ENCODE results near the gene MSL1. TPM values are rescaled to one million over a fixed set of nuclear protein-coding genes. Genes with fewer than 3 reads are reported as not detected.

Gene MSL1
- total and polyA plus RNA-seq, 2 of the 13 experiments (the other 11 are each of a cell fraction or from before 2014, with no cell fraction given), result 63.8 to 88.5 TPM

DNA sequence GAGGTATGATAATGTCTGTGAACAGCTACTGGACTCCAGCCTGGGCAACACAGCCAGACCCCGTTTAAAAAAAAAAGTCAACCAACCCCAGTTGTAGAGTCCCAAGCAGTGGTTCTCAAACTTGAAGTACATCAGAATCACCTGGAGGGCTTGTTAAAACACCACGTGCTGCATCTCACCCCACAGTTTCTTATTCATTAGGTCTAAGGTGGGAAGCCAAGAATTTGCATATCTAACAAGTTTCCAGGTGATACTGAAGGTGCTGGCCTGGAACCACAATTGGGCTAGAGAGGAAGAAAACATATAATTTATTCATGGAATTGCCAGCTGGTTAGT is 6.7 kb upstream of the MSL1 start:
- H3K9me3 ChIP-seq (ENCODE audit: low read length), result no peaks in the 10 kb centered on the region
- ATAC-seq (no peak), FAIRE-seq (no peak), DNase-seq (ENCODE audit: low spot score) (no peak)
- no peak overlapping the region for H3K9ac ChIP-seq (ENCODE audit: insufficient read depth, low read depth, low read length)
- no peaks in the 10 kb centered on the region for H4K20me1 ChIP-seq (ENCODE audit: insufficient read depth, low read length)
- WGBS (ENCODE audit: low lambda C conversion rate), result 38% methylated on average over 2 of the region's 2 CpGs
- H2AFZ ChIP-seq (ENCODE audit: low read length), result no peak overlapping the region
- no TSS peak for BruUV-seq (replicated peaks)
- peaks cover 76% of the 10 kb centered on the region for H3K4me1 ChIP-seq (ENCODE audit: insufficient read depth, low read length)
- H3K79me2 ChIP-seq (ENCODE audit: insufficient read depth, low read length), result peaks cover 2% of the 10 kb centered on the region
- ChIA-PET CTCF (ENCODE audit: low intra/inter-chr PET ratio, low total read pairs) (no interaction called here), POLR2A (interaction anchor here (0.7 to 7.3 kb wide), 12 partner anchors 8 to 1573 kb away, joined by 3 to 568 read pairs (median 12); partner anchors contain the start of genes CASC3, EIF1, MED24 and MSL1)
- in situ Hi-C loops (cut with HindIII; ENCODE audit: extremely low pct_ligation_motif_present, low pct_unique_long_range_greater_than_20kb) (no loop called here), intact Hi-C loops (cut with micrococcal nuclease; ENCODE audit: unreplicated experiment) (no loop called here)
- H3K27ac ChIP-seq (ENCODE audit: extremely low read length, insufficient read depth, low read length), result peak overlapping the region; percentile 95
- no peaks in the 10 kb centered on the region for H3K36me3 ChIP-seq (replicated peaks in 1 of 2; ENCODE audit: control insufficient read depth in 1 of 2, insufficient read depth in 2 of 2, low read length in 2 of 2)
- H3K27me3 ChIP-seq (ENCODE audit: control insufficient read depth in 1 of 2, insufficient read depth in 2 of 2, low read length in 2 of 2), result no peaks in the 10 kb centered on the region
- 0 out of 6 replicates have a peak overlapping the region, but pooled peaks of 1 of the 3 experiments have one; percentile 67 for H3K4me3 ChIP-seq (replicated peaks in 1 of 3; ENCODE audit: insufficient read depth in 1 of 3, low read depth in 2 of 3, low read length in 3 of 3)
- peak overlapping the region; percentile 93 for H3K4me2 ChIP-seq (ENCODE audit: low read depth, low read length)
- TF ChIP-seq ZFP1 (CRISPR knock-in tag; IDR thresholded peaks at IDR 0.05) (no peak), MTA1 (CRISPR knock-in tag; IDR thresholded peaks at IDR 0.05; ENCODE audit: borderline replicate concordance) (no peak), BCL6 (CRISPR knock-in tag; IDR thresholded peaks at IDR 0.05) (no peak), EHMT2 (IDR thresholded peaks at IDR 0.05; ENCODE audit: borderline replicate concordance, low read depth, low read length) (no peak), ZNF232 (CRISPR knock-in tag; IDR thresholded peaks at IDR 0.05; ENCODE audit: borderline replicate concordance) (0 out of 2 replicates have a peak, but pooled peaks have one; percentile 16), CHD2 (IDR thresholded peaks at IDR 0.05; ENCODE audit: low read depth, low read length) (no peak), ZNF530 (CRISPR knock-in tag; IDR thresholded peaks at IDR 0.05; ENCODE audit: low read depth) (no peak), TCF7L2 (IDR thresholded peaks at IDR 0.05; ENCODE audit: low read depth, low read length) (no peak), FIP1L1 (IDR thresholded peaks at IDR 0.05; ENCODE audit: borderline replicate concordance, insufficient read depth, low read depth, low read length) (no peak), U2AF2 (IDR thresholded peaks at IDR 0.05; ENCODE audit: low read depth, low read length) (no peak), SIX1 (CRISPR knock-in tag; IDR thresholded peaks at IDR 0.05; ENCODE audit: borderline replicate concordance) (no peak), REPIN1 (CRISPR knock-in tag; IDR thresholded peaks at IDR 0.05; ENCODE audit: borderline replicate concordance, low read depth) (0 out of 2 replicates have a peak, but pooled peaks have one; percentile 4), ZMYM3 (CRISPR knock-in tag; IDR thresholded peaks at IDR 0.05) (0 out of 2 replicates have a peak, but pooled peaks have one; percentile 0), RORA (CRISPR knock-in tag; IDR thresholded peaks at IDR 0.05) (0 out of 2 replicates have a peak, but pooled peaks have one; percentile 28), ZMAT3 (CRISPR knock-in tag; conservative IDR thresholded peaks at IDR 0.05) (peak; percentile 28; the same call in 1 of the 2 replicates)
- TF ChIP-seq, protein P1, sequence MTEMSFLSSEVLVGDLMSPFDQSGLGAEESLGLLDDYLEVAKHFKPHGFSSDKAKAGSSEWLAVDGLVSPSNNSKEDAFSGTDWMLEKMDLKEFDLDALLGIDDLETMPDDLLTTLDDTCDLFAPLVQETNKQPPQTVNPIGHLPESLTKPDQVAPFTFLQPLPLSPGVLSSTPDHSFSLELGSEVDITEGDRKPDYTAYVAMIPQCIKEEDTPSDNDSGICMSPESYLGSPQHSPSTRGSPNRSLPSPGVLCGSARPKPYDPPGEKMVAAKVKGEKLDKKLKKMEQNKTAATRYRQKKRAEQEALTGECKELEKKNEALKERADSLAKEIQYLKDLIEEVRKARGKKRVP (CRISPR knock-in tag; IDR thresholded peaks at IDR 0.05), result no peak
- TF ChIP-seq, protein P2, sequence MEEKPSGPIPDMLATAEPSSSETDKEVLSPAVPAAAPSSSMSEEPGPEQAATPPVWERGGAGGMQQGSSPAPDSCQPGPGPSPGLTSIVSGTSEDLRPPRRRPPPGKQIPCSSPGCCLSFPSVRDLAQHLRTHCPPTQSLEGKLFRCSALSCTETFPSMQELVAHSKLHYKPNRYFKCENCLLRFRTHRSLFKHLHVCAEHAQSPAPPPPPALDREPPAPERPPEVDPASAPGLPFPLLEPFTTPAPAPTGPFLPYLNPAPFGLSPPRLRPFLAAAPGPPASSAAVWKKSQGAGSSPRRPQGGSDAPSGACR (CRISPR knock-in tag; IDR thresholded peaks at IDR 0.05), result no peak
- TF ChIP-seq, protein P3, sequence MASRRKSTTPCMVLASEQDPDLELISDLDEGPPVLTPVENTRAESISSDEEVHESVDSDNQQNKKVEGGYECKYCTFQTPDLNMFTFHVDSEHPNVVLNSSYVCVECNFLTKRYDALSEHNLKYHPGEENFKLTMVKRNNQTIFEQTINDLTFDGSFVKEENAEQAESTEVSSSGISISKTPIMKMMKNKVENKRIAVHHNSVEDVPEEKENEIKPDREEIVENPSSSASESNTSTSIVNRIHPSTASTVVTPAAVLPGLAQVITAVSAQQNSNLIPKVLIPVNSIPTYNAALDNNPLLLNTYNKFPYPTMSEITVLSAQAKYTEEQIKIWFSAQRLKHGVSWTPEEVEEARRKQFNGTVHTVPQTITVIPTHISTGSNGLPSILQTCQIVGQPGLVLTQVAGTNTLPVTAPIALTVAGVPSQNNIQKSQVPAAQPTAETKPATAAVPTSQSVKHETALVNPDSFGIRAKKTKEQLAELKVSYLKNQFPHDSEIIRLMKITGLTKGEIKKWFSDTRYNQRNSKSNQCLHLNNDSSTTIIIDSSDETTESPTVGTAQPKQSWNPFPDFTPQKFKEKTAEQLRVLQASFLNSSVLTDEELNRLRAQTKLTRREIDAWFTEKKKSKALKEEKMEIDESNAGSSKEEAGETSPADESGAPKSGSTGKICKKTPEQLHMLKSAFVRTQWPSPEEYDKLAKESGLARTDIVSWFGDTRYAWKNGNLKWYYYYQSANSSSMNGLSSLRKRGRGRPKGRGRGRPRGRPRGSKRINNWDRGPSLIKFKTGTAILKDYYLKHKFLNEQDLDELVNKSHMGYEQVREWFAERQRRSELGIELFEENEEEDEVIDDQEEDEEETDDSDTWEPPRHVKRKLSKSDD (CRISPR knock-in tag; IDR thresholded peaks at IDR 0.05; ENCODE audit: low read depth), result no peak
- TF ChIP-seq, protein P4, sequence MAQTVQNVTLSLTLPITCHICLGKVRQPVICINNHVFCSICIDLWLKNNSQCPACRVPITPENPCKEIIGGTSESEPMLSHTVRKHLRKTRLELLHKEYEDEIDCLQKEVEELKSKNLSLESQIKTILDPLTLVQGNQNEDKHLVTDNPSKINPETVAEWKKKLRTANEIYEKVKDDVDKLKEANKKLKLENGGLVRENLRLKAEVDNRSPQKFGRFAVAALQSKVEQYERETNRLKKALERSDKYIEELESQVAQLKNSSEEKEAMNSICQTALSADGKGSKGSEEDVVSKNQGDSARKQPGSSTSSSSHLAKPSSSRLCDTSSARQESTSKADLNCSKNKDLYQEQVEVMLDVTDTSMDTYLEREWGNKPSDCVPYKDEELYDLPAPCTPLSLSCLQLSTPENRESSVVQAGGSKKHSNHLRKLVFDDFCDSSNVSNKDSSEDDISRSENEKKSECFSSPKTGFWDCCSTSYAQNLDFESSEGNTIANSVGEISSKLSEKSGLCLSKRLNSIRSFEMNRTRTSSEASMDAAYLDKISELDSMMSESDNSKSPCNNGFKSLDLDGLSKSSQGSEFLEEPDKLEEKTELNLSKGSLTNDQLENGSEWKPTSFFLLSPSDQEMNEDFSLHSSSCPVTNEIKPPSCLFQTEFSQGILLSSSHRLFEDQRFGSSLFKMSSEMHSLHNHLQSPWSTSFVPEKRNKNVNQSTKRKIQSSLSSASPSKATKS (CRISPR knock-in tag; IDR thresholded peaks at IDR 0.05), result no peak
